ENCODE measurements around the gene FAM229A.
"Not testable (repeated sequence)": the region's sequence is repeated elsewhere in the genome, so short reads cannot be mapped to it uniquely, and the experiment has no call there.

The FAM229A gene

DNA sequence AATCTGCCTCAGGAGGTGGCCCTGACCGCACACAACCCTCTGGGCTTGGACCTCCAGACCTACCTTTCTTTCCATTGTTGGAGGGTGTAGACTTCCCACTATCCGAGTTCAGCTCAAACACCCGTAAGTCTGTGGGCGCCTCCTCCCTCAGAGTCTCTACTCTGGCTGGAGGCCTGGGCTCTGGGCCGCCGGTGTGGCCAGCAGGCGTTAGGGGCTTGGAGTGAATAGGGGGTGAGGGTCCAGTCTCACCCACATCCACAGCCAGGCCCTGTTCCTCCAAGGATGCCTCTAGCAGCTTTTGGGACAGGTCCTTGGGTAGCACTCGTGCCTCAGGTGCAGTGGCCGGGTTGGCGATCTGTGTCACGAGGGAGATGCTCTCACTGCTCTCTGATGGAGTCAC is 13.9 kb upstream of the FAM229A start:
- no peak for DNase-seq

DNA sequence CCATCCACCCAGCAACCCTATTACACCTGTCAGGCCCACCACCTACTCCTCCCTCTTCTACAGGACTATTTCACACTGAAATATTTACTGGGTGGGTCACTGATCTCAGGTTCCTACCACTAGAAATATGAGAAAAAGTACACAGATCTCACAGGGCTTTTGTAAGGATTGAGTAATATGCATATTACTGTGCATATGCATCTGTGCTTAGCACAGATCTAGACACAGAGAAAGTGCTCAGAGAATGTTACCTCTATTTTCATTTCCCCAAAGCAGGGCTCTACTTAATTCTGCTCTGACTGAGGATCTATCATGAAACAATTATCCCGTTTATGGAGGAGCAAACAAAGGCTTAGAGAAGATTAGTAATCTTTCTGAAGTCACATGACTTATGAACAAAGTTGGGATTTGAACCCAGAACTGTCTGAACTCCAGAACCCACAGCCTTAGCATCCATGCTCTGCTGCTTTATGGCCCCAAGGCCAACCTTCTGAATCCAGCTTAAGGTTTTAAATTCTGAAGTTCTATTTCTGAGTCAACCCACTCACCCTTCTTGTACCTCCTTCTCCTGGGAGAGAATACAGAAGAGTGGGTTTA is 11.8 kb upstream of the FAM229A start:
- DNase-seq = no peak

DNA sequence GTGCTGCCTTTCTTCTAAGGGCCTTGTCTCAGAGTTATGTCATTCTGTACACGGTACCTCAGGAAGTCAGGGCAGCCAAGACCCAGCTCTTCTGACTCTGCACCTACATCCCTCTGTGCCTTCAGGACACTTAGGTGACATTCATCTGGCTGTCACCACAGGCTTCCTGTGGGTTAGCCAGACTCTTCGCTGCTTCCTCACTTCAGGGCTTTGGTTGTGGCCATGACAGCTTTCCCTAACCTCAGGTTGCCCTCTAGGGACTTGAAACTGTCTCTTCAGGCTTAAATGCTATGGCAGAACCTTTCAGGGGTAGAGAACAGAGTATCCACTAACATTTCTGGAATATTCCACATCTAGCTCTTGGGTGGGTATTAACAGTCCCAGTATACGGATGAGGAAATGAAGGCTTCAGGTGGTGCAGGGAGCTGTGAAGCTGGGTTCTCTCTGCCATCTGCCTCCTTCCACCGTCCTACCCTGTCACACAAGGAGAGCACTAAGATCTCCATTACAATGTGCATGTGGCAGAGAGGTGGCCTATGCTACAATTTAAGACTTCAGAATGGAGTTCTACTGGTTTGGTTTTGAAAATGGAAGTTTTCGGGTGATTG is 10.0 kb upstream of the FAM229A start:
- DNase-seq = no peak

- no peak for DNase-seq
Measured at GRCh38 chr1:32367912-32368635, 5.8 kb upstream of the FAM229A start.

DNA sequence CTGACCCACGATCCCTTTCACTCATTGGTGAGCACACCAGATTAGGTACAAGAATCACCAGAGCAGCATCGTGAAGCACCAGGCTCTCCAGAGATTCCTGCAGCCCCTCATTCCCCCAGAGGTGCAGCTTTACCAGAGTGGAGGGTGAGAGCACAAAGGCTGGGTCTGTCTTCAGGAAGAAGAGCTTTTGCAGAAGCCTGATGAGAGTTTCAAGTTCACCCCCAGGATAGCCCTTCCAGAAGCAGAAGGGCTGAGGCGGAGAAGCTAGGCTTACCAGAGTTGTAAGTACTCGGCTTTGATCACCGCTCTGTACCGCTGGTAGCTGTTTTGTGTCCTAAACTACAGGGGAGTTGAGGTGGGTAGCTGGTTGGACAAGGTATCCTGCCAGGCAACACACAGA is 3.2 kb upstream of the FAM229A start:
- no peak for DNase-seq

- no peak for DNase-seq
Measured at GRCh38 chr1:32364836-32365235, 2.6 kb upstream of the FAM229A start.

- no peak for DNase-seq
Measured at GRCh38 chr1:32363713-32364112, 1.4 kb upstream of the FAM229A start.

- peak; percentile 77 for DNase-seq
Measured at GRCh38 chr1:32361674-32362473, 411 bp downstream of the FAM229A start.

DNA sequence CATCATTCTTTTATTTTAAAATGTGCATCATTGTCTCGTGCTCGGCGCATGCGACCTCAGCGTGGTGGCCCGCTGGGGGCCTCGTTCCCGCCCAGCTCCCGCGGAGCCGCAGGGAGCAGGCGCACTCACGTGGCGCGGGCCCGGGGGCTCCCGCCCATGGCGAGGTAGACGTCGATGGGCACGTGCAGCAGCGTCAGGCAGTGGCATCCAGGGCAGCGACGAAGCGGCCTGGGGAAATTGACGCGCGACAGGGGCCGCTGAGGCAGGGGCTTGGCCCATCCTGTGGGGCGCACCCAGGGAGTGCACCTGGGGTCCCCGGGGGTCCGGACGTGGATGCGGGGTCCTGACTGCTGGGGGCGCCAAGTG is 994 bp downstream of the FAM229A start:
- no peak for DNase-seq

- DNase-seq = no peak
Measured at GRCh38 chr1:32358435-32358834, 3.9 kb downstream of the FAM229A start.

DNA sequence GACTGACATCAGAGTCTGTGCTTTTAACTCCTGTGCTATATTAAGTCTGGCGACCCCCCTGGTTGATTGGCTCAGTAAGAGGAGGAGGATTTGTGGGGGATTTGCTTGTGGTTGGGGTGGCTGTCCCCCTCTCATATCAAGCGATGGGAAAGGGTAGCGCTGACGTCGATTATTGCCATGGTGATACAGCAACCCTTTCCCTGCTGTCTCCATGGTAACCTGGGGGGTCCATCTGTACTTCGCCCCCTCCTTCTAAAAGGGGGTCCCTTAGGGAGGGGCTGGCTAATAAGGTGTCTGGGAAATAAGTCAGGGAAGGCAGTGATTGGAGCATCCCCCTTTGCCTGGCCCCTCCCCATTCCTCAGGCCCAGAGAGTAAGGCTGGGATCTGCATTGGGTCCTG is 4.7 kb downstream of the FAM229A start:
- no peak for DNase-seq

DNA sequence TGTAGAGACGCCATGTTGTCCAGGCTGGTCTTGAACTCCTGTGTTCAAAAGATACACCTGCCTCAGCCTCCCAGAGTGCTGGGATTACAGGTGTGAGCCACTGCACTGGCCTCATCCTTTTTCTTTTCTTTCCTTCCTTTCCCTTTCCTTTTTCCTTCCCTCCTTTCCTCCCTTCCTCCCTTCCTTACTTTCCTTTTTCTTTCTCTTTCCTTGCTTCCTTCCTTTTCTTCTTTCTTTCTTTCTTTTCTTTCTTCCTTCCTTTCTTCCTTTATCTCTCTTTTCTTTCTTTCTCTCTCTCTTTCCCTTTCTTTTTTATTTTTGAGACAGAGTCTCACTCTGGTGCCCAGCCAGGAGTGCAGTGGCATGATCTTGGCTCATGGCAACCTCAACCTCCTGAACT is 5.8 kb downstream of the FAM229A start:
- no peak for DNase-seq

- not testable (repeated sequence) for DNase-seq
Measured at GRCh38 chr1:32355778-32356177, 6.5 kb downstream of the FAM229A start.

DNA sequence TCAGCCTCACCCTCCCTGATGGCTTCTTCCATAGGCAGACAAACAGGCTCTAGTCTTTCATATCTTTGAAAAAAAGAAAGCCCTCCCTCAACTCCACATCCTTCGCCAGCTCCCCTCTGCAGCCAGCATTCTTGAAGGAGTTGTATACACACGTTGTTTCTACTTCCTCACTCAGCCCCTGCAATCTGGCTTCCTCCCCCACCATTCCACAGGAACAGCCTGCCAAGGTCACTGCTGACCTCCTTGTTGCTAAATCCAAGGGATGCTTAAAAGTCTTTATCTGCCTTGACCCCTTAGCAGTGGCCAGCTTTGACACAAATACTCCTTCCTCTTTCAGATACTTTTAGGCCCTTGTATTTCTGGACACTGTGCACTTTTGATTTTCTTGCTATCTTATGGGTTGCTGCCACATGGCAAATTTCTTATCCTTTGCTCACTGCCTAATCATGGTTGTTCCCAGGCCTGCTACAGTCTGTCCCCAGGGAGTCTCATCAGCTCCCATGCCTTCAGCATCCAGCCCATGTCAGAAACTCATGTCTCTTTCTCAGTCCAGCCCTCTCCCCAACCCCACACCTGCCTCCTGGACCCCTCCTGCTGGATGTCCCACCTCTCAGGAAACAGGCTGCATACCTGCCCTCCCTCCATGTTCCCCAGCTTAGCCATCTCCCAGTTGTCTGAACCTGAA is 8.3 kb downstream of the FAM229A start:
- no peak for DNase-seq

DNA sequence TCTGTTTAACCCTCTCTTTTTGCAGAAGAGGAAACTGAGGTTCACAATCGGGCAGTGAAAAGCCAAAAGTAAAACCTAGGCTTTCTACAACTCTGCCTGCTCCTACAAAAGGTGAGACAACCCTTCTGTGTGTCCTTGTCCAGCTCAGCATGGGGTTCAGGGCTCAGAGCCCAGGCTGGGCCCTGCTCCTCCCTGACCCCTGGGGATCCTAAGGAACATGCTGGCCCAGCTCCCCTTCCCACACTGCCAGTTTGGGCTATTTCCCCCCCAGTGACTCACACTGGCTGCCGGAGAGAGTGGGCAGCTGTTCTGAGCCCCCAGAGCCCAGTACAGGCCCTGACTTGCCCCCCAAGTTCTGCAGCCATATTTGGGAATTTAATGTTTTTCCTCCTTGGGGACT is 8.9 kb downstream of the FAM229A start:
- no peak for DNase-seq

DNA sequence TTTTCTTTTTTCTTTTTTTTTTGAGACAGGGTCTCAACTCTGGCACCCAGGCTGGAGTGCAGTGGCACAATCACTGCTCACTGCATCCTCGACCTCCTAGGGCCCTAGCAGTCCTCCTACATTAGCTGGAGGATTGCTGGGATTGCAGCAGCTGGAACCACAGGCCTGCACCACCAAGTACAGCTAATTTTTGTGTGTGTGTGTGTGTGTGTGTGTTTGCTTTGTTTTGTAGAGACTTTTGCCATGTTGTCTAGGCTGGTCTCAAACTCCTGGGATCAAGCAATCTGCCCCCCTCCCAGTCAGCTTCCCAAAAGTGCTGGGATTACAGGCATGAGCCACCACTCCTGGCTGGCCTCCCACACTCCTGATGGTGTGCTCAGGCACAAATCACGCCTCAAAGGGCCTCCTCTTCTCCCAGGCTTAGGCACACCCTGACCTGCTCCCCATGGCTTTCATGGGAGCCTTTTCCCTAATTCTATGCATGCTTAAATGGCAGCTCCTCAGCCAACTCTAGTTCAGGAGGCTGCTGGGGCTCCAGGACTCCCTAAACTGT is 9.4 kb downstream of the FAM229A start:
- no peak for DNase-seq

DNA sequence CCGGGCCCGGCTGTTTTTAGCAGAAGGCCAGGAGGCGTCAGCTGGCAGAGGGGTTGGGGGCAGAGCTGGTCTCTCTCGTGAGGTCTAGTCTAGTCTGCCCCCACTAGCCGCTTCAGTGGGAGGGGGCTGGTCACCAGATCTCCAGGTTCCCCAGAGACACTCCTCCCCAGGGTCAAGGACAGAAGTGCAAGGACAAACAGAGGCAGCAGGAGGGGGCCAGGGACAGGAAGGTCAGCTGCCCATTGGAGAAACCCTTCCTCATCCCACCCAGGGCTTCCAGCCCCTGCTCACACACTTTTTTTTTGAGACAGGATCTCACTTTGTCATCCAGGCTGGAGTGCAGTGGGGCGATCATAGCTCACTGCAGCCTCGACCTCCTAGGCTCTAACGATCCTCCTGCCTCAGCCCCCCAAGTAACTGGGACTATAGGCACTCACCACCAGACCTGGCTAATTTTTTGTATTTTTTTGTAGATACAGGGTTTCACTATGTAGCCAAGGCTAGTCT is 10.0 kb downstream of the FAM229A start:
- peak; percentile 62 for DNase-seq

- DNase-seq = peak; percentile 92
Measured at GRCh38 chr1:32351399-32352238, 10.7 kb downstream of the FAM229A start.

- DNase-seq = peak; percentile 94
Measured at GRCh38 chr1:32350785-32351398, 11.4 kb downstream of the FAM229A start.

DNA sequence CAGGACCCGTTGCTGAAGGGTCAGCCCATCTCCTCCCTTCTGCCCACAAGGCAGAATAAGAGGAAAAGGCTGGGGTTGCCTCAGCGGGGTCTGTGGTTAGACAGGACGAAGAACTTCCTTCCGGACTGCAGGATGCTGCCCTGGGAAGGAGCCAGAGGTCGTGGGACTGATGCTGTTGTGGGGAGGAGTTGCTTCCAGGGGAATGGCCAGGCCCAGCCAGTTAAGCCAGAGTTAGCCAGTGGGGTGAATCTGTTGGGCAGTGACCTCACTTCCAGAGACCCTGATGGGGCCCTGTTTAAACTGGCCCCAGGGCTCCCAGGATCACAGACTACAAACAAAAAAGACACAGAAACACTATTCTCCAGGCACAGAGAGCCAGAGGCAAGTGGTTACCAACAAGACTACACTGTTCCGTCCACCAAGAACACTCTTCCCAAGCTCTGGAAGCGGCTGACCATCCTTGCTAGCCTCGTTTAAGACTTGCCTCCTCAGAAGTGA is 13.0 kb downstream of the FAM229A start:
- no peak for DNase-seq

Measured in activated CD8-positive, alpha-beta memory T cell treated with anti-CD3 and anti-CD28 coated beads for 24 hours (primary cell).